ENCODE results near the gene SIL1. TPM values are rescaled to one million over a fixed set of nuclear protein-coding genes. Genes with fewer than 3 reads are reported as not detected.

The SIL1 gene
- total RNA-seq, 2 donors from 2014 or later = 17.2 to 20.2 TPM

GRCh38 chr5:139212486-139212885 lies 14.3 kb upstream of the SIL1 start:
- H3K9me3 Mint-ChIP-seq = peaks cover 11% of the 10 kb centered on the region
- no peak overlapping the region for H3K27ac Mint-ChIP-seq
- no peak for TF ChIP-seq CTCF (conservative IDR thresholded peaks at IDR 0.05)
- no peak overlapping the region for H3K9ac ChIP-seq (ENCODE audit: extremely low read depth, low read length, poor library complexity, severe bottlenecking)
- H3K4me1 ChIP-seq (ENCODE audit: control insufficient read depth, insufficient read depth, low read length) = no peaks in the 10 kb centered on the region
- no peaks in the 10 kb centered on the region for H3K36me3 Mint-ChIP-seq (ENCODE audit: low read depth)
- H3K9me3 ChIP-seq (ENCODE audit: control insufficient read depth, low read length) = no peaks in the 10 kb centered on the region
- no peak overlapping the region for H3K27ac ChIP-seq (ENCODE audit: low read depth, low read length)
- no peak for DNase-seq
- 84 to 90% methylated on average over 1 to 3 of the region's 3 CpGs for WGBS, 2 experiments (ENCODE audit: insufficient coverage in 1 of 2, insufficient read length in 1 of 2)
- H3K4me3 ChIP-seq (ENCODE audit: low read length) = no peak overlapping the region
- no peaks in the 10 kb centered on the region for H3K27me3 Mint-ChIP-seq (ENCODE audit: insufficient read depth)
- no peak overlapping the region for H3K4me3 Mint-ChIP-seq
- no peaks in the 10 kb centered on the region for H3K36me3 ChIP-seq (ENCODE audit: control insufficient read depth, insufficient read depth, low read length)
- no peaks in the 10 kb centered on the region for H3K27me3 ChIP-seq (ENCODE audit: control insufficient read depth, insufficient read depth, low read length, poor library complexity, severe bottlenecking)
- peaks cover 13% of the 10 kb centered on the region for H3K4me1 Mint-ChIP-seq

- peak; percentile 74 for DNase-seq
- WGBS, 2 experiments (ENCODE audit: insufficient coverage in 1 of 2, insufficient read length in 1 of 2) = 57 to 74% methylated on average over 2 to 4 of the region's 4 CpGs
- no peaks in the 10 kb centered on the region for H3K36me3 ChIP-seq (ENCODE audit: control insufficient read depth, insufficient read depth, low read length)
These were observed 12.4 kb upstream of the SIL1 start for GRCh38 chr5:139210585-139210984.

GRCh38 chr5:139207297-139208000 lies 9.3 kb upstream of the SIL1 start:
- Histone ChIP-seq H3K27ac (ENCODE audit: low read depth, low read length) (no peak overlapping the region), H3K4me3 (ENCODE audit: low read length) (no peak overlapping the region), H3K9me3 (ENCODE audit: control insufficient read depth, low read length) (no peaks in the 10 kb centered on the region), H3K27me3 (ENCODE audit: control insufficient read depth, insufficient read depth, low read length, poor library complexity, severe bottlenecking) (no peaks in the 10 kb centered on the region), H3K36me3 (ENCODE audit: control insufficient read depth, insufficient read depth, low read length) (no peaks in the 10 kb centered on the region), H3K9ac (ENCODE audit: extremely low read depth, low read length, poor library complexity, severe bottlenecking) (no peak overlapping the region), H3K4me1 (ENCODE audit: control insufficient read depth, insufficient read depth, low read length) (no peaks in the 10 kb centered on the region)
- no peaks in the 10 kb centered on the region for H3K27me3 Mint-ChIP-seq (ENCODE audit: insufficient read depth)
- no peaks in the 10 kb centered on the region for H3K9me3 Mint-ChIP-seq
- DNase-seq = no peak
- TF ChIP-seq CTCF (conservative IDR thresholded peaks at IDR 0.05) = no peak
- H3K36me3 Mint-ChIP-seq (ENCODE audit: low read depth) = no peaks in the 10 kb centered on the region
- no peak overlapping the region for H3K27ac Mint-ChIP-seq
- 100% methylated on average over 2 to 3 of the region's 3 CpGs for WGBS, 2 experiments (ENCODE audit: insufficient coverage in 1 of 2, insufficient read length in 1 of 2)
- H3K4me1 Mint-ChIP-seq = peaks cover 13% of the 10 kb centered on the region
- no peak overlapping the region for H3K4me3 Mint-ChIP-seq

More at GRCh38 chr5:139210585-139210984, 12.4 kb upstream of the SIL1 start:
- no peak overlapping the region for H3K27ac ChIP-seq (ENCODE audit: low read depth, low read length)
- H3K4me1 ChIP-seq (ENCODE audit: control insufficient read depth, insufficient read depth, low read length) = no peaks in the 10 kb centered on the region
- no peak for TF ChIP-seq CTCF (conservative IDR thresholded peaks at IDR 0.05)
- no peak overlapping the region for H3K27ac Mint-ChIP-seq
- no peak overlapping the region for H3K4me3 Mint-ChIP-seq
- H3K36me3 Mint-ChIP-seq (ENCODE audit: low read depth) = no peaks in the 10 kb centered on the region
- no peaks in the 10 kb centered on the region for H3K9me3 Mint-ChIP-seq
- H3K27me3 Mint-ChIP-seq (ENCODE audit: insufficient read depth) = no peaks in the 10 kb centered on the region
- H3K4me3 ChIP-seq (ENCODE audit: low read length) = no peak overlapping the region
- H3K9ac ChIP-seq (ENCODE audit: extremely low read depth, low read length, poor library complexity, severe bottlenecking) = no peak overlapping the region
- H3K27me3 ChIP-seq (ENCODE audit: control insufficient read depth, insufficient read depth, low read length, poor library complexity, severe bottlenecking) = no peaks in the 10 kb centered on the region
- H3K9me3 ChIP-seq (ENCODE audit: control insufficient read depth, low read length) = no peaks in the 10 kb centered on the region
- peaks cover 13% of the 10 kb centered on the region for H3K4me1 Mint-ChIP-seq

All from endodermal cell (in vitro differentiated cells).